ENCODE data around the gene DUSP22. TPM values are rescaled to one million over a fixed set of nuclear protein-coding genes. Genes with fewer than 3 reads are reported as not detected.

The DUSP22 gene
- polyA plus RNA-seq, 1 of the 3 experiments (the other 2 are of a cell fraction), result 6.8 TPM

GRCh38 chr6:297571-298232 lies 5.4 kb downstream of the DUSP22 start (continued):
- TF ChIP-seq RCOR1 (IDR thresholded peaks at IDR 0.05; ENCODE audit: low read length), result no peak
- no peak for TF ChIP-seq FOSL2 (IDR thresholded peaks at IDR 0.05; ENCODE audit: borderline replicate concordance, low read depth)
- no peak for TF ChIP-seq ELF1 (IDR thresholded peaks at IDR 0.05)
- no peak for TF ChIP-seq SIN3A (IDR thresholded peaks at IDR 0.05; ENCODE audit: borderline replicate concordance, low read depth, low read length)
- TF ChIP-seq TEAD4 (IDR thresholded peaks at IDR 0.05; ENCODE audit: borderline replicate concordance, insufficient read depth), result no peak
- TF ChIP-seq NRF1 (IDR thresholded peaks at IDR 0.05; ENCODE audit: low read depth, low read length), result no peak
- TF ChIP-seq, protein P1, sequence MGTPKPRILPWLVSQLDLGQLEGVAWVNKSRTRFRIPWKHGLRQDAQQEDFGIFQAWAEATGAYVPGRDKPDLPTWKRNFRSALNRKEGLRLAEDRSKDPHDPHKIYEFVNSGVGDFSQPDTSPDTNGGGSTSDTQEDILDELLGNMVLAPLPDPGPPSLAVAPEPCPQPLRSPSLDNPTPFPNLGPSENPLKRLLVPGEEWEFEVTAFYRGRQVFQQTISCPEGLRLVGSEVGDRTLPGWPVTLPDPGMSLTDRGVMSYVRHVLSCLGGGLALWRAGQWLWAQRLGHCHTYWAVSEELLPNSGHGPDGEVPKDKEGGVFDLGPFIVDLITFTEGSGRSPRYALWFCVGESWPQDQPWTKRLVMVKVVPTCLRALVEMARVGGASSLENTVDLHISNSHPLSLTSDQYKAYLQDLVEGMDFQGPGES (IDR thresholded peaks at IDR 0.05; ENCODE audit: low read depth, low read length), result no peak

DNA sequence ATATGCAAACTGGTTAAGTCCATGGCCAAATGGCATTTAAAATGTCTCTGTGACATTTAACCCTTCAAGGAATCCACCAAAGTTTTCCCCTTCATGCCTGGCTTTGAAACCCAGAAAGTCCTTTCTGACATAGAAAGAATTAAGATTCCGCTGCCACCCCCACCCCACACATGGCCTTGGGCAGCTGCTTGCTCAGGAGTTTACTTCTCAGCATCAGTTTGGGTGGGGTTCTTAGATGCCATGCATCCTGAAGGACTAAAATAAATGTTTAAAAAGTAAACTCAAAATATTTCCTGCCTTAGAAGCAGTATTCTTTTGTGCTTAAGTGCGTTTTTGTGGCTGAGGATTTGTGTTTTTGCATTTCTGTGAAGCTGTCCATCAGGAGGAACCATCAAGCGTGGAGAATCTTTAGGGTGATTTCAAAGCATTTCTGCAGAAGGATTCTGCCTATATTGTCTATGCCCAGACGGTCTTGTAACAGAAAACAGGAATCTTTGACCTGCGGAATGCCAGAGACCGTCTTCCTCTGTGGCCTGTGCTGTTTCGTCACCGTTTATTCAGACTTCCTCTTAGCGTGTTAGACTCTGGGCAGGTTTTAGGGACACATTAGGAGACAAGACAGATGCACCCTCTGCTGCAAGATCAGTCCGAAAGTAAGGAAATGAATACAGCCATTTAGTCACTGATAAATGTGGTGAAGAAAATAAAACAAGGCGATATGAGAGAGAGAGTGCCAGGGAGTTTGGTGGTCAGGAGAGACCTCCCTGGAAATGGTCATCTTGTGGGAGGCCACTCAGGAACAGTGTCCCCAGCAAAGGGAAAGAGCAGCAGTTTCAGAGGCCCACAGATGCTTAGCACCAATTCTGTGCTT lies 6.2 kb downstream of the DUSP22 start:
- Histone ChIP-seq H3F3A (replicated peaks; ENCODE audit: insufficient read depth) (no peaks in the 10 kb centered on the region), H3K9me3 (no peaks in the 10 kb centered on the region), H3K79me2 (ENCODE audit: insufficient read depth) (no peaks in the 10 kb centered on the region), H3K9ac (no peak overlapping the region), H4K20me1 (ENCODE audit: insufficient read depth) (no peaks in the 10 kb centered on the region), H3K9me2 (no peaks in the 10 kb centered on the region), H3K4me1 (ENCODE audit: control insufficient read depth in 1 of 2, insufficient read depth in 2 of 2, low read depth in 1 of 2, low read length in 1 of 2) (peaks cover 0 to 5% of the 10 kb centered on the region in 2 experiments; a peak in 1 of 4 replicates), H2AFZ (ENCODE audit: low read depth) (no peak overlapping the region), H3K4me3 (ENCODE audit: low read depth in 2 of 2, low read length in 1 of 2) (no peak overlapping the region), H3K27me3 (ENCODE audit: insufficient read depth) (peaks cover 28% of the 10 kb centered on the region), H3K4me2 (no peak overlapping the region), H3K36me3 (replicated peaks in 1 of 2; ENCODE audit: control insufficient read depth in 1 of 2, insufficient read depth in 2 of 2, low read length in 1 of 2) (no peaks in the 10 kb centered on the region), H3K27ac (ENCODE audit: low read depth in 2 of 2, low read length in 1 of 2) (no peak overlapping the region)
- CTCF ChIA-PET, result interaction anchor here (1.3 kb wide), 1 partner anchor 14 kb away, joined by 4 read pairs; no protein-coding TSS in a partner anchor
- no peak for TF ChIP-seq TAF1 (IDR thresholded peaks at IDR 0.05; ENCODE audit: borderline replicate concordance, low read depth, low read length)
- TF ChIP-seq, protein P2, sequence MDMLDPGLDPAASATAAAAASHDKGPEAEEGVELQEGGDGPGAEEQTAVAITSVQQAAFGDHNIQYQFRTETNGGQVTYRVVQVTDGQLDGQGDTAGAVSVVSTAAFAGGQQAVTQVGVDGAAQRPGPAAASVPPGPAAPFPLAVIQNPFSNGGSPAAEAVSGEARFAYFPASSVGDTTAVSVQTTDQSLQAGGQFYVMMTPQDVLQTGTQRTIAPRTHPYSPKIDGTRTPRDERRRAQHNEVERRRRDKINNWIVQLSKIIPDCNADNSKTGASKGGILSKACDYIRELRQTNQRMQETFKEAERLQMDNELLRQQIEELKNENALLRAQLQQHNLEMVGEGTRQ (IDR thresholded peaks at IDR 0.05; ENCODE audit: borderline replicate concordance, low read depth, low read length), result no peak
- no peak for TF ChIP-seq MXI1 (IDR thresholded peaks at IDR 0.05; ENCODE audit: low read depth, low read length)
- no peak for TF ChIP-seq RCOR1 (IDR thresholded peaks at IDR 0.05; ENCODE audit: low read length)
- no peak for TF ChIP-seq RXRA (IDR thresholded peaks at IDR 0.05; ENCODE audit: borderline replicate concordance, low read depth)
- TF ChIP-seq NRF1 (IDR thresholded peaks at IDR 0.05; ENCODE audit: low read depth, low read length), result no peak
- TF ChIP-seq TEAD4 (IDR thresholded peaks at IDR 0.05; ENCODE audit: borderline replicate concordance, insufficient read depth), result no peak
- TF ChIP-seq POLR2AphosphoS5 (IDR thresholded peaks at IDR 0.05; ENCODE audit: low read depth, low read length), result no peak
- TF ChIP-seq EZH2phosphoT487 (IDR thresholded peaks at IDR 0.05; ENCODE audit: borderline replicate concordance, low read depth), result no peak
- no peak for TF ChIP-seq FOXM1 (IDR thresholded peaks at IDR 0.05; ENCODE audit: low read depth)
- no peak for TF ChIP-seq SIN3A (IDR thresholded peaks at IDR 0.05; ENCODE audit: borderline replicate concordance, low read depth, low read length)
- TF ChIP-seq, protein P3, sequence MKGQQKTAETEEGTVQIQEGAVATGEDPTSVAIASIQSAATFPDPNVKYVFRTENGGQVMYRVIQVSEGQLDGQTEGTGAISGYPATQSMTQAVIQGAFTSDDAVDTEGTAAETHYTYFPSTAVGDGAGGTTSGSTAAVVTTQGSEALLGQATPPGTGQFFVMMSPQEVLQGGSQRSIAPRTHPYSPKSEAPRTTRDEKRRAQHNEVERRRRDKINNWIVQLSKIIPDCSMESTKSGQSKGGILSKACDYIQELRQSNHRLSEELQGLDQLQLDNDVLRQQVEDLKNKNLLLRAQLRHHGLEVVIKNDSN (IDR thresholded peaks at IDR 0.05; ENCODE audit: borderline replicate concordance, low read depth), result no peak
- no peak for TF ChIP-seq FOXJ3 (CRISPR knock-in tag; IDR thresholded peaks at IDR 0.05)
- no peak for TF ChIP-seq MEF2A (IDR thresholded peaks at IDR 0.05; ENCODE audit: borderline replicate concordance, low read depth)
- no peak for TF ChIP-seq RFX5 (IDR thresholded peaks at IDR 0.05; ENCODE audit: low read length)
- TF ChIP-seq, protein P1 (IDR thresholded peaks at IDR 0.05; ENCODE audit: low read depth, low read length), result no peak
- TF ChIP-seq EP300 (IDR thresholded peaks at IDR 0.05; ENCODE audit: borderline replicate concordance in 1 of 2, low read depth in 1 of 2, low read length in 1 of 2), result no peak
- no peak for TF ChIP-seq NFIC (IDR thresholded peaks at IDR 0.05; ENCODE audit: borderline replicate concordance)
- no peak for TF ChIP-seq YY1 (IDR thresholded peaks at IDR 0.05; ENCODE audit: low read depth)
- TF ChIP-seq FOSL2 (IDR thresholded peaks at IDR 0.05; ENCODE audit: borderline replicate concordance, low read depth), result no peak
- POLR2A ChIA-PET, result no interaction called here
- no peak for DNase-seq
- 66% methylated on average over 11 of the region's 11 CpGs for WGBS (ENCODE audit: low lambda C conversion rate)
